Neural progenitor cell (in vitro differentiated cells): ENCODE data around the gene ZNF746. TPM values are rescaled to one million over a fixed set of nuclear protein-coding genes. Genes with fewer than 3 reads are reported as not detected.

Source experiments
- DNase-seq: peaks from one replicate; pipeline ENCODE4 v3.0.0-alpha.2; 2016; ENCODE audit warnings: low spot score
- H2AFZ ChIP-seq: fragments of 200-600 bp; sonication (generic); replicated peaks from 2 replicates; pipeline ENCODE4 v1.6.1; 2016; ENCODE audit warnings: antibody characterized with exemption
- H3F3A ChIP-seq: fragments of 200-600 bp; sonication (generic); 2 replicates; pipeline ENCODE4 v1.6.1; 2016; ENCODE audit warnings: antibody characterized with exemption, low read depth
- H3K27ac ChIP-seq: fragments of 200-600 bp; sonication (generic); 2 replicates; pipeline ENCODE4 v1.5.1; 2016; ENCODE audit warnings: mild to moderate bottlenecking
- H3K27me3 ChIP-seq: fragments of 200-600 bp; sonication (generic); 2 replicates; pipeline ENCODE4 v1.6.1; 2016; ENCODE audit warnings: mild to moderate bottlenecking, moderate library complexity
- H3K36me3 ChIP-seq: fragments of 200-600 bp; sonication (generic); 2 replicates; pipeline ENCODE4 v1.5.1; 2016
- H3K4me1 ChIP-seq: fragments of 200-600 bp; sonication (generic); 2 replicates; pipeline ENCODE4 v1.6.1; 2016; ENCODE audit warnings: mixed run types
- H3K4me2 ChIP-seq: fragments of 200-600 bp; sonication (generic); 2 replicates; pipeline ENCODE4 v1.6.1; 2016
- H3K4me3 ChIP-seq: fragments of 200-600 bp; sonication (generic); 2 replicates; pipeline ENCODE4 v1.5.1; 2016
- H3K79me2 ChIP-seq: fragments of 200-600 bp; sonication (generic); 2 replicates; pipeline ENCODE4 v1.6.1; 2016; ENCODE audit warnings: low read depth
- H3K9ac ChIP-seq: fragments of 200-600 bp; sonication (generic); 2 replicates; pipeline ENCODE4 v1.6.1; 2016
- H3K9me3 ChIP-seq: fragments of 200-600 bp; sonication (generic); 2 replicates; pipeline ENCODE4 v1.5.1; 2016; ENCODE audit warnings: low read depth
- H4K20me1 ChIP-seq: fragments of 200-600 bp; sonication (generic); 2 replicates; pipeline ENCODE4 v1.6.1; 2016; ENCODE audit warnings: low read depth
- H3K27ac Mint-ChIP-seq: 3 replicates; pipeline ENCODE4 v1.8.0; 2021; ENCODE audit warnings: mixed read lengths
- H3K27me3 Mint-ChIP-seq: 2 replicates; pipeline ENCODE4 v1.8.0; 2022; ENCODE audit warnings: low read depth, mild to moderate bottlenecking, inconsistent platforms, moderate library complexity, mixed read lengths; ENCODE audit not compliant: insufficient read depth
- H3K36me3 Mint-ChIP-seq: 3 replicates; pipeline ENCODE4 v1.8.0; 2021; ENCODE audit warnings: mixed read lengths
- H3K4me1 Mint-ChIP-seq: 3 replicates; pipeline ENCODE4 v1.8.0; 2021; ENCODE audit warnings: mixed read lengths
- H3K4me3 Mint-ChIP-seq: 3 replicates; pipeline ENCODE4 v1.8.0; 2021; ENCODE audit warnings: mild to moderate bottlenecking, moderate library complexity, mixed read lengths
- H3K9me3 Mint-ChIP-seq: 3 replicates; pipeline ENCODE4 v1.8.0; 2020; ENCODE audit warnings: mixed read lengths
- CTCF ChIP-seq: fragments of 200-600 bp; sonication (generic); IDR thresholded peaks from 2 replicates; pipeline ENCODE4 v1.5.1; 2017; ENCODE audit warnings: antibody characterized with exemption, mild to moderate bottlenecking
- EZH2 ChIP-seq: fragments of 200-600 bp; sonication (generic); IDR thresholded peaks from 2 replicates; pipeline ENCODE4 v1.6.1; 2017; ENCODE audit warnings: antibody characterized with exemption, mild to moderate bottlenecking, moderate library complexity
- EZH2phosphoT487 ChIP-seq: fragments of 200-600 bp; sonication (generic); IDR thresholded peaks from 2 replicates; pipeline ENCODE4 v1.6.1; 2017; ENCODE audit warnings: antibody characterized with exemption
- total RNA-seq: library from RNA; depleted of rRNA; stranded (reverse); fragments of >200 nt; gene quantifications from 2 replicates; pipeline ENCODE4 v1.2.3, GENCODE V29; 2015; ENCODE audit warnings: low replicate concordance

Gene ZNF746
- total RNA-seq, 1 donor from 2014 or later: 11.0 TPM

- Histone ChIP-seq H3K4me3 (no peak overlapping the region), H3K27ac (no peak overlapping the region), H3F3A (no peaks in the 10 kb centered on the region), H3K36me3 (no peaks in the 10 kb centered on the region), H3K4me2 (no peak overlapping the region), H2AFZ (no peak overlapping the region), H3K27me3 (peaks cover 21% of the 10 kb centered on the region), H3K79me2 (no peaks in the 10 kb centered on the region), H3K9me3 (no peaks in the 10 kb centered on the region), H3K4me1 (no peaks in the 10 kb centered on the region), H4K20me1 (no peaks in the 10 kb centered on the region), H3K9ac (no peak overlapping the region)
- Mint-ChIP-seq H3K4me3 (no peak overlapping the region), H3K4me1 (no peaks in the 10 kb centered on the region), H3K27me3 (peaks cover 3% of the 10 kb centered on the region), H3K9me3 (peaks cover 15% of the 10 kb centered on the region), H3K27ac (no peak overlapping the region), H3K36me3 (peaks cover 22% of the 10 kb centered on the region)
- TF ChIP-seq EZH2phosphoT487: no peak
- no peak for TF ChIP-seq EZH2
- TF ChIP-seq CTCF: no peak
- DNase-seq: no peak
Measured at GRCh38 chr7:149467321-149467859, 30.2 kb downstream of the ZNF746 start.

- no peak for DNase-seq
- H3F3A ChIP-seq: peaks cover 9% of the 10 kb centered on the region
- no peak overlapping the region for H3K9ac ChIP-seq
- H3K4me3 ChIP-seq: no peak overlapping the region
- H3K36me3 ChIP-seq: no peaks in the 10 kb centered on the region
- Mint-ChIP-seq H3K4me1 (peaks cover under 1% of the 10 kb centered on the region), H3K27me3 (peaks cover 3% of the 10 kb centered on the region), H3K36me3 (peaks cover 14% of the 10 kb centered on the region), H3K4me3 (no peak overlapping the region), H3K27ac (no peak overlapping the region), H3K9me3 (peaks cover 15% of the 10 kb centered on the region)
- peaks cover 30% of the 10 kb centered on the region for H3K27me3 ChIP-seq
- no peaks in the 10 kb centered on the region for H3K9me3 ChIP-seq
- H3K4me1 ChIP-seq: no peaks in the 10 kb centered on the region
- H4K20me1 ChIP-seq: no peaks in the 10 kb centered on the region
- no peak overlapping the region for H3K27ac ChIP-seq
- H3K79me2 ChIP-seq: no peaks in the 10 kb centered on the region
- TF ChIP-seq CTCF (no peak), EZH2phosphoT487 (no peak), EZH2 (no peak)
- no peak overlapping the region for H2AFZ ChIP-seq
- no peak overlapping the region for H3K4me2 ChIP-seq
Measured at GRCh38 chr7:149466364-149466763, 31.2 kb downstream of the ZNF746 start.

- Mint-ChIP-seq H3K4me1 (peaks cover 10% of the 10 kb centered on the region), H3K9me3 (peaks cover 13% of the 10 kb centered on the region), H3K27me3 (peaks cover 3% of the 10 kb centered on the region), H3K27ac (no peak overlapping the region), H3K36me3 (no peaks in the 10 kb centered on the region), H3K4me3 (no peak overlapping the region)
- H3K9ac ChIP-seq: no peak overlapping the region
- no peak for DNase-seq
- H4K20me1 ChIP-seq: peaks cover 10% of the 10 kb centered on the region
- H3K36me3 ChIP-seq: no peaks in the 10 kb centered on the region
- no peaks in the 10 kb centered on the region for H3K9me3 ChIP-seq
- no peak overlapping the region for H3K4me2 ChIP-seq
- no peak overlapping the region for H3K27ac ChIP-seq
- peaks cover 8% of the 10 kb centered on the region for H3K4me1 ChIP-seq
- peaks cover 8% of the 10 kb centered on the region for H3K79me2 ChIP-seq
- peaks cover 46% of the 10 kb centered on the region for H3K27me3 ChIP-seq
- no peak overlapping the region for H3K4me3 ChIP-seq
- no peak overlapping the region for H2AFZ ChIP-seq
- peaks cover 28% of the 10 kb centered on the region for H3F3A ChIP-seq
- no peak for TF ChIP-seq CTCF
Measured at GRCh38 chr7:149463500-149464161, 34.0 kb downstream of the ZNF746 start.
